ENCODE results near the gene EIF4B. TPM values are rescaled to one million over a fixed set of nuclear protein-coding genes. Genes with fewer than 3 reads are reported as not detected.

Gene EIF4B
- total RNA-seq, 2 donors from 2014 or later: 272 to 383 TPM

- DNase-seq (ENCODE audit: low spot score): no peak
- no peak overlapping the region for H3K27ac ChIP-seq
- H3K4me3 ChIP-seq: no peak overlapping the region
- no peak for TF ChIP-seq CTCF (IDR thresholded peaks at IDR 0.05)
- no peaks in the 10 kb centered on the region for H3K27me3 ChIP-seq
- H3K36me3 ChIP-seq: peaks cover 33% of the 10 kb centered on the region
- no peaks in the 10 kb centered on the region for H3K9me3 ChIP-seq
- peaks cover 0 to 56% of the 10 kb centered on the region in 2 donors for H3K4me1 ChIP-seq
Observed at GRCh38 chr12:53076461-53076860, 70.2 kb downstream of the EIF4B start.

- no peaks in the 10 kb centered on the region for H3K27me3 ChIP-seq
- no peak overlapping the region for H3K4me3 ChIP-seq
- no peaks in the 10 kb centered on the region for H3K9me3 ChIP-seq
- no peak for DNase-seq (ENCODE audit: low spot score)
- TF ChIP-seq CTCF (IDR thresholded peaks at IDR 0.05): no peak
- H3K27ac ChIP-seq: no peak overlapping the region
- H3K4me1 ChIP-seq: peaks cover 0 to 50% of the 10 kb centered on the region in 2 donors
- peaks cover 33% of the 10 kb centered on the region for H3K36me3 ChIP-seq
Observed at GRCh38 chr12:53077030-53077429, 70.8 kb downstream of the EIF4B start.

- TF ChIP-seq CTCF (IDR thresholded peaks at IDR 0.05): no peak
- Histone ChIP-seq H3K9me3 (no peaks in the 10 kb centered on the region), H3K36me3 (peaks cover 33% of the 10 kb centered on the region), H3K4me1 (peaks cover 0 to 36% of the 10 kb centered on the region in 2 donors), H3K27me3 (no peaks in the 10 kb centered on the region), H3K4me3 (peak overlapping the region; percentile 71 to 72), H3K27ac (peak overlapping the region; percentile 92 to 94)
- DNase-seq (ENCODE audit: low spot score): no peak
Observed at GRCh38 chr12:53078425-53079225, 72.4 kb downstream of the EIF4B start.

- Histone ChIP-seq H3K36me3 (peaks cover 26% of the 10 kb centered on the region), H3K4me1 (peaks cover 0 to 28% of the 10 kb centered on the region in 2 donors), H3K27ac (peak within 1 kb of the TSS; percentile 92 to 94), H3K4me3 (peak within 1 kb of the TSS; percentile 71 to 72), H3K9me3 (no peaks in the 10 kb centered on the region), H3K27me3 (no peaks in the 10 kb centered on the region)
- peak; percentile 99 for DNase-seq (ENCODE audit: low spot score)
- TF ChIP-seq CTCF (IDR thresholded peaks at IDR 0.05): no peak
Observed at GRCh38 chr12:53079226-53080117, 73.2 kb downstream of the EIF4B start, which contains the start of gene SPRYD3. SPRYD3 (minus strand) TSS chr12:53079390; CDS start chr12:53079333, 57 bp downstream.

GRCh38 chr12:53082637-53083175, 76.5 kb downstream of the EIF4B start:
- TF ChIP-seq CTCF (IDR thresholded peaks at IDR 0.05): no peak
- Histone ChIP-seq H3K4me1 (peaks cover 0 to 25% of the 10 kb centered on the region in 2 donors), H3K36me3 (no peaks in the 10 kb centered on the region), H3K4me3 (no peak overlapping the region), H3K9me3 (peaks cover 0 to 4% of the 10 kb centered on the region in 2 donors), H3K27me3 (no peaks in the 10 kb centered on the region), H3K27ac (no peak overlapping the region)
- DNase-seq (ENCODE audit: low spot score): no peak
